Natural killer cell (primary cell): ENCODE results near the gene HMCN1. TPM values are rescaled to one million over a fixed set of nuclear protein-coding genes. Genes with fewer than 3 reads are reported as not detected.

Source experiments
- ATAC-seq, 3 donors: fragments of 150-1000 bp in 2 of 3; fragments of 200-7000 bp in 1 of 3; cut with Tn5 transposase; 1 replicate in 1 of 3; 2 replicates in 2 of 3; pipeline ENCODE4 v1.10.0; 2021; ENCODE audit warnings: mild to moderate bottlenecking in 2 of 3, moderate library complexity in 2 of 3
- DNase-seq, 2 donors: peaks; one replicate each; pipeline versions ENCODE4 v3.0.0 to v3.0.0-alpha.2; 2013 to 2021; ENCODE audit warnings: mixed read lengths in 1 of 2
- H3K27ac ChIP-seq: one replicate; pipeline ENCODE4 v1.5.1; 2013; ENCODE audit warnings: mild to moderate bottlenecking, low read length
- H3K27me3 ChIP-seq: one replicate; pipeline ENCODE4 v1.6.1; 2013; ENCODE audit warnings: low read length; ENCODE audit not compliant: control insufficient read depth, insufficient read depth
- H3K36me3 ChIP-seq: one replicate; pipeline ENCODE4 v1.6.1; 2013; ENCODE audit warnings: low read length; ENCODE audit not compliant: control insufficient read depth, insufficient read depth
- H3K4me1 ChIP-seq: one replicate; pipeline ENCODE4 v1.6.1; 2013; ENCODE audit warnings: low read length; ENCODE audit not compliant: control insufficient read depth, insufficient read depth
- H3K4me3 ChIP-seq: one replicate; pipeline ENCODE4 v1.5.1; 2013; ENCODE audit warnings: low read length
- H3K9me3 ChIP-seq: one replicate; pipeline ENCODE4 v1.6.1; 2013; ENCODE audit warnings: low read length; ENCODE audit not compliant: control insufficient read depth, insufficient read depth
- H3K27ac Mint-ChIP-seq, 2 donors: one replicate each; pipeline ENCODE4 v1.8.0; 2022; ENCODE audit warnings: mild to moderate bottlenecking in 2 of 2, mixed read lengths in 2 of 2, moderate library complexity in 1 of 2
- H3K27me3 Mint-ChIP-seq, 2 donors: one replicate each; pipeline ENCODE4 v1.8.0; 2022; ENCODE audit warnings: low read depth in 2 of 2, mixed read lengths in 2 of 2
- H3K36me3 Mint-ChIP-seq: one replicate; pipeline ENCODE4 v1.8.0; 2022; ENCODE audit warnings: mixed read lengths
- H3K4me1 Mint-ChIP-seq, 2 donors: one replicate each; pipeline ENCODE4 v1.8.0; 2022; ENCODE audit warnings: mixed read lengths in 2 of 2
- H3K4me3 Mint-ChIP-seq: one replicate; pipeline ENCODE4 v1.8.0; 2022; ENCODE audit warnings: mild to moderate bottlenecking, moderate library complexity, mixed read lengths
- H3K9me3 Mint-ChIP-seq, 2 donors: one replicate each; pipeline ENCODE4 v1.8.0; 2022; ENCODE audit warnings: mixed read lengths in 2 of 2
- WGBS: methylation state at CpG from one replicate; pipeline ENCODE4 v1.1.7; 2013; ENCODE audit warnings: missing lambda C conversion rate; ENCODE audit not compliant: insufficient coverage; 5-methylcytosine and 5-hydroxymethylcytosine counted together
- intact Hi-C: fragments of 100-400 bp; cut with micrococcal nuclease; formaldehyde crosslinking; loops from one replicate; pipeline ENCODE4 v1.14.2; 2022
- total RNA-seq, 4 donors: library from RNA; stranded (reverse); fragments of 120-200 nt in 1 of 4; gene quantifications; one replicate each; pipeline versions ENCODE4 v1.2.3 to v1.2.4, GENCODE V29; 2013 to 2022
- TF ChIP-seq, protein P1 (sequence below): fragments of 200-600 bp; IDR thresholded peaks from one replicate; pipeline ENCODE4 v1.8.0; 2022; ENCODE audit warnings: antibody characterized with exemption

HMCN1 gene
- total RNA-seq, 3 donors from 2014 or later (not counting 1 experiment from before 2014, with no cell fraction given), result 0.02 to 0.45 (median 0.39) TPM

DNA sequence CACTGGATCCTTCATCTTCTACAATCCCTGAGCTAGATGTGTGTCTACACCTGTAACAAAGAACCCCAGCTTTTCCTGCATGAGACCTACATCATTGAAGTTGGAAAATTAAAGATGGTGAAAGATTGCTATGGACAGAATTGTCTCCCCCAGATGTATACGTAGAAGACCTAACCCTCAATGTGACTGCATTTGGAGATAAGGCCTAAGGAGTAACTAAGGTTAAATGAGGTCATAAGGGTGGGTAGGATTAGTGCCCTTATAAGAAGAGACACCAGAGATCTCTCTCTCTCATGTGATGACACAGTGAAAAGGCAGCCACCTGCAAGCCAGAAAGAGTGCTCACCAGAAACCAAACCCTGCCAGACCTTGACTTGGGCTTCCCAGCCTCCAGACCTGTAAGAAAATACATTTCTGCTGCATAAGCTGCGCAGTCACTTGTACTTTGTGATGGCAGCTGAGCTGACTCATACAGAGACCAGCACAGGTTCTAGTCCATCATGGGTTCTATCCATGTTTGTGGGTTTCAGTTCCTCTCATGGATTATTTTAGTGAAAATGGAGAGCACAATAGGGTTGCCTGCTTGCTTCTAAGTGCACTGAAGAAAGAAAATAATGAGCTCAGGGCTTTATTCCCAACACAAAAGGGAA, 460.0 kb downstream of the HMCN1 start:
- H3K27ac ChIP-seq, result no peak overlapping the region
- 85% methylated on average over 2 of the region's 2 CpGs for WGBS

DNA sequence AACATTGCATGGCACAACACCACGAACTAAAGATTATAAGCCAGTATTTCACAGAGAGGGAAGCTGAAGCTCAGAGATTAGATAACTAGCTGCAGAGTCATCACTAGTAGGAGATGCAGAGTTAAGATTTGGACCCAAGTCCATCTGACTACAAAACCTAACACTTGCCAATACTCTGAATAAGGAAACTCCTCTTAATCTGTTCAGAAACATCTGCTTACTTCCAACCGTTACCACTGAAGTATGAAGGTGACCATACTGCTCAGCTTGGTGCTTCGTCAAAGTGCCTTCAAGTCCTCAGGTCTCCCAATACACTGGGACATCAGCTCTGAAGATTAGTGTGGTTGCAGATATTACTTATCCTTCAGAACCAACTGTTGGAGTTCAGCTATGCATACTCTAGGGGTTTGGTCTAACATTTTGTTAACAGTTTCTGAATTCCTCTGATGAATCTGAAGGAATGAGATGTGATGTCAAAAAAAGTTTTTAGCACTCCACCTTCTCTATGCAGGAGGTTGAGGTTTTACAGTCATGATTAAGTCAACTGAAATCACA, 461.3 kb downstream of the HMCN1 start:
- no peak overlapping the region for H3K27ac ChIP-seq
- H3K9me3 Mint-ChIP-seq, result peaks cover 0 to 7% of the 10 kb centered on the region in 2 donors
- no peak overlapping the region for H3K4me3 ChIP-seq
- TF ChIP-seq, protein P1, sequence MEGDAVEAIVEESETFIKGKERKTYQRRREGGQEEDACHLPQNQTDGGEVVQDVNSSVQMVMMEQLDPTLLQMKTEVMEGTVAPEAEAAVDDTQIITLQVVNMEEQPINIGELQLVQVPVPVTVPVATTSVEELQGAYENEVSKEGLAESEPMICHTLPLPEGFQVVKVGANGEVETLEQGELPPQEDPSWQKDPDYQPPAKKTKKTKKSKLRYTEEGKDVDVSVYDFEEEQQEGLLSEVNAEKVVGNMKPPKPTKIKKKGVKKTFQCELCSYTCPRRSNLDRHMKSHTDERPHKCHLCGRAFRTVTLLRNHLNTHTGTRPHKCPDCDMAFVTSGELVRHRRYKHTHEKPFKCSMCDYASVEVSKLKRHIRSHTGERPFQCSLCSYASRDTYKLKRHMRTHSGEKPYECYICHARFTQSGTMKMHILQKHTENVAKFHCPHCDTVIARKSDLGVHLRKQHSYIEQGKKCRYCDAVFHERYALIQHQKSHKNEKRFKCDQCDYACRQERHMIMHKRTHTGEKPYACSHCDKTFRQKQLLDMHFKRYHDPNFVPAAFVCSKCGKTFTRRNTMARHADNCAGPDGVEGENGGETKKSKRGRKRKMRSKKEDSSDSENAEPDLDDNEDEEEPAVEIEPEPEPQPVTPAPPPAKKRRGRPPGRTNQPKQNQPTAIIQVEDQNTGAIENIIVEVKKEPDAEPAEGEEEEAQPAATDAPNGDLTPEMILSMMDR, result no peak
- H3K27me3 ChIP-seq, result no peaks in the 10 kb centered on the region
- ATAC-seq, result peak in 2 of 3 donors; percentile 21 to 84
- H3K27me3 Mint-ChIP-seq, result peaks cover 0 to 2% of the 10 kb centered on the region in 2 donors
- no peaks in the 10 kb centered on the region for H3K4me1 ChIP-seq
- 61% methylated on average over 2 of the region's 3 CpGs for WGBS
- H3K4me3 Mint-ChIP-seq, result no peak overlapping the region
- no peak overlapping the region for H3K27ac Mint-ChIP-seq
- H3K9me3 ChIP-seq, result no peaks in the 10 kb centered on the region
- no peaks in the 10 kb centered on the region for H3K36me3 Mint-ChIP-seq
- DNase-seq, result no peak
- H3K4me1 Mint-ChIP-seq, result no peaks in the 10 kb centered on the region
- intact Hi-C loops, result no loop called here
- H3K36me3 ChIP-seq, result no peaks in the 10 kb centered on the region

More for the DNA sequence above, 460.0 kb downstream of the HMCN1 start:
- peaks cover 0 to 7% of the 10 kb centered on the region in 2 donors for H3K9me3 Mint-ChIP-seq
- no peaks in the 10 kb centered on the region for H3K27me3 ChIP-seq
- H3K36me3 ChIP-seq, result no peaks in the 10 kb centered on the region
- ATAC-seq, result no peak
- intact Hi-C loops, result no loop called here
- H3K9me3 ChIP-seq, result no peaks in the 10 kb centered on the region
- no peaks in the 10 kb centered on the region for H3K36me3 Mint-ChIP-seq
- H3K4me3 ChIP-seq, result no peak overlapping the region
- H3K27ac Mint-ChIP-seq, result no peak overlapping the region
- no peaks in the 10 kb centered on the region for H3K4me1 ChIP-seq
- peaks cover 0 to 2% of the 10 kb centered on the region in 2 donors for H3K27me3 Mint-ChIP-seq
- no peak overlapping the region for H3K4me3 Mint-ChIP-seq
- H3K4me1 Mint-ChIP-seq, result no peaks in the 10 kb centered on the region
- no peak for DNase-seq
- TF ChIP-seq, protein P1, result no peak

DNA sequence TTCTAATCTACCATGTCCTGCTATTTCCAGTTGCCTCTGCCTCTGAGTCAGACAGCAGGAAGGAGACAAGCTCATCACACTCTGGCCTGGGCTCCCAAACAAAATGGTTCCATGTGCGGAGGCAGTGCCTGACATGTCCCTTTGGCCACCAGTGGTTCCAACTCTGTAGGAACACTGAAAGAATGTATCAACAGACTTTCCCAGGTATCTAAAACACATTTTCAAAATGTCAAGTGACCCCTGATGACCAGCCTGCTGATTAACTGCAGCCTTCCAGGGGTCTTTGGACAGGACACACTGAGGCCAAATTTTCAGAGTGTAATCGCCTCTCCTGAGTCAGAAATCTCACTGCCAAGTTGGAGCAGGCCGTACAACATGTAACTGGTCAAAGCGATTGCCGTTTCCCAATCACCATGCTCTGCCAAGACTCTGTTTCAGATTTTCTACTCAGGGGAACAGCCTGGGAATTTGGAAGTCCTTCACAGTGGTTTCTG, 468.1 kb downstream of the HMCN1 start:
- ATAC-seq (no peak), DNase-seq (no peak)
- Histone ChIP-seq H3K27me3 (no peaks in the 10 kb centered on the region), H3K4me3 (no peak overlapping the region), H3K9me3 (peaks cover 2% of the 10 kb centered on the region), H3K36me3 (no peaks in the 10 kb centered on the region), H3K4me1 (no peaks in the 10 kb centered on the region), H3K27ac (no peak overlapping the region)
- TF ChIP-seq, protein P1, result no peak
- intact Hi-C loops, result no loop called here
- Mint-ChIP-seq H3K4me1 (no peaks in the 10 kb centered on the region), H3K36me3 (no peaks in the 10 kb centered on the region), H3K9me3 (peaks cover 0 to 4% of the 10 kb centered on the region in 2 donors), H3K27me3 (peaks cover 9 to 21% of the 10 kb centered on the region in 2 donors), H3K4me3 (no peak overlapping the region), H3K27ac (no peak overlapping the region)
- 87% methylated on average over 5 of the region's 5 CpGs for WGBS
